ENCODE measurements around the gene CTDSPL2. TPM values are rescaled to one million over a fixed set of nuclear protein-coding genes. Genes with fewer than 3 reads are reported as not detected.

The CTDSPL2 gene
- total and polyA plus RNA-seq, 2 donors (not counting 3 experiments of a cell fraction or from before 2014, with no cell fraction given) = 12.2 to 55.1 TPM

- FAIRE-seq = no peak
- dilution Hi-C loops (cut with MboI; ENCODE audit: extremely low pct_ligation_motif_present, low sequenced_read_pairs) (no loop called here), intact Hi-C loops (cut with micrococcal nuclease) (loop anchor here (2.0 to 5.0 kb wide), 3 partner anchors 283 to 628 kb away; no protein-coding TSS in a partner anchor)
- CTCF ChIA-PET = interaction anchor here (1.2 to 3.0 kb wide), 23 partner anchors 9 to 673 kb away, joined by 3 to 57 read pairs (median 9); partner anchors contain the start of genes CTDSPL2 and GOLM2
- no TSS peak for BruUV-seq (replicated peaks)
- POLR2A ChIA-PET = no interaction called here
- Histone ChIP-seq H3K79me2 (ENCODE audit: control insufficient read depth, insufficient read depth, low read length) (peaks cover 1% of the 10 kb centered on the region), H3K4me3 (replicated peaks in 1 of 3; ENCODE audit: insufficient read depth in 1 of 3, low read depth in 1 of 3, low read length in 3 of 3) (no peak overlapping the region), H3K9ac (replicated peaks; ENCODE audit: extremely low read depth, insufficient read depth, low read length) (no peak overlapping the region), H4K20me1 (replicated peaks; ENCODE audit: control insufficient read depth, extremely low read depth, insufficient read depth, low read length) (no peaks in the 10 kb centered on the region), H3K9me1 (replicated peaks; ENCODE audit: control insufficient read depth, extremely low read depth, insufficient read depth, low read length) (no peaks in the 10 kb centered on the region), H3K4me1 (ENCODE audit: control insufficient read depth, extremely low read depth, insufficient read depth, low read length) (no peaks in the 10 kb centered on the region), H3K4me2 (ENCODE audit: insufficient read depth, low read length) (no peak overlapping the region), H3K27ac (ENCODE audit: insufficient read depth, low read depth, low read length) (no peak overlapping the region), H3K27me3 (ENCODE audit: control insufficient read depth in 2 of 2, insufficient read depth in 2 of 2, low read length in 2 of 2) (no peaks in the 10 kb centered on the region), H3K36me3 (ENCODE audit: control insufficient read depth in 2 of 2, extremely low read depth in 1 of 2, insufficient read depth in 2 of 2, low read length in 2 of 2) (peaks cover 6% of the 10 kb centered on the region in 2 experiments), H2AFZ (ENCODE audit: low read depth, low read length) (no peak overlapping the region), H3K9me3 (replicated peaks; ENCODE audit: control insufficient read depth, insufficient read depth, low read length) (no peaks in the 10 kb centered on the region)
- TF ChIP-seq CTCF (IDR thresholded peaks at IDR 0.05; ENCODE audit: extremely low read depth in 1 of 2, insufficient read depth in 1 of 2, low read depth in 1 of 2, low read length in 2 of 2) (no peak), MYC (IDR thresholded peaks at IDR 0.05; ENCODE audit: low read depth, low read length) (no peak), POLR2AphosphoS5 (IDR thresholded peaks at IDR 0.05; ENCODE audit: insufficient read depth, low read depth, low read length) (no peak), EZH2 (IDR thresholded peaks at IDR 0.05; ENCODE audit: borderline replicate concordance, low read depth, low read length, severe bottlenecking) (no peak), JUN (IDR thresholded peaks at IDR 0.05; ENCODE audit: borderline replicate concordance, insufficient read depth, insufficient read length, low read depth) (no peak), MAX (IDR thresholded peaks at IDR 0.05; ENCODE audit: insufficient read depth, insufficient read length) (no peak), FOS (IDR thresholded peaks at IDR 0.05; ENCODE audit: borderline replicate concordance, insufficient read depth, low read length) (no peak), POLR2A (IDR thresholded peaks at IDR 0.05; ENCODE audit: low read depth, low read length) (no peak), GATA2 (IDR thresholded peaks at IDR 0.05; ENCODE audit: insufficient read depth, insufficient read length, low read depth, low read length) (no peak)
- no peak for DNase-seq (ENCODE audit: low read depth, low spot score)
These were observed 73.1 kb downstream of the CTDSPL2 start for GRCh38 chr15:44500555-44500954.
